Neuronal stem cell (in vitro differentiated cells): ENCODE measurements around the gene ARHGAP9.
A peak's percentile ranks its signal among the peaks of the same experiment; 100 is the strongest.

Experiments
- DNase-seq: peaks from one replicate; pipeline ENCODE4 v3.0.0-alpha.2; 2013; ENCODE audit warnings: low spot score
- H2AFZ ChIP-seq: one replicate; pipeline ENCODE4 v1.6.1; 2013; ENCODE audit warnings: mild to moderate bottlenecking, low read length, inconsistent platforms
- H2AK5ac ChIP-seq: 2 replicates; pipeline ENCODE4 v1.6.1; 2013; ENCODE audit warnings: low read depth, mild to moderate bottlenecking, inconsistent platforms, low read length, moderate library complexity, mixed read lengths
- H2BK120ac ChIP-seq: 2 replicates; pipeline ENCODE4 v1.6.1; 2013; ENCODE audit warnings: low read depth, mild to moderate bottlenecking, inconsistent platforms, low read length, moderate library complexity, mixed read lengths
- H2BK12ac ChIP-seq: one replicate; pipeline ENCODE4 v1.6.1; 2013; ENCODE audit warnings: low read length, inconsistent platforms
- H2BK15ac ChIP-seq: 2 replicates; pipeline ENCODE4 v1.6.1; 2013; ENCODE audit warnings: mild to moderate bottlenecking, low read length, inconsistent platforms, mixed read lengths
- H2BK5ac ChIP-seq: one replicate; pipeline ENCODE4 v1.6.1; 2013; ENCODE audit warnings: inconsistent platforms, mild to moderate bottlenecking, low read length, moderate library complexity
- H3K14ac ChIP-seq: one replicate; pipeline ENCODE4 v1.6.1; 2013; ENCODE audit warnings: low read length, inconsistent platforms
- H3K18ac ChIP-seq: 2 replicates; pipeline ENCODE4 v1.6.1; 2013; ENCODE audit warnings: low read length, inconsistent platforms
- H3K23ac ChIP-seq: 2 replicates; pipeline ENCODE4 v1.6.1; 2013; ENCODE audit warnings: low read depth, mild to moderate bottlenecking, mixed read lengths, low read length, inconsistent platforms; ENCODE audit not compliant: poor library complexity
- H3K27ac ChIP-seq: replicated peaks from 3 replicates; pipeline ENCODE4 v1.5.1; 2013; ENCODE audit warnings: low read length, inconsistent platforms
- H3K27me3 ChIP-seq, 3 experiments: 2 replicates each; pipeline ENCODE4 v1.6.1; 2013; ENCODE audit warnings: low read length in 3 of 3, mild to moderate bottlenecking in 2 of 3, inconsistent platforms in 1 of 3, low read depth in 1 of 3, mixed read lengths in 1 of 3, moderate library complexity in 1 of 3; ENCODE audit not compliant: control insufficient read depth in 3 of 3, insufficient read depth in 3 of 3
- H3K36me3 ChIP-seq, 2 donors: replicated peaks in 1 of 2; 2 replicates each; pipeline ENCODE4 v1.6.1; 2013; ENCODE audit warnings: low read length in 2 of 2; ENCODE audit not compliant: control insufficient read depth in 2 of 2, insufficient read depth in 2 of 2
- H3K4ac ChIP-seq: 2 replicates; pipeline ENCODE4 v1.6.1; 2013; ENCODE audit warnings: inconsistent platforms, mild to moderate bottlenecking, low read length, moderate library complexity
- H3K4me1 ChIP-seq, 2 donors: 1 replicate in 1 of 2; 2 replicates in 1 of 2; pipeline ENCODE4 v1.6.1; 2013; ENCODE audit warnings: low read length in 2 of 2, low read depth in 1 of 2; ENCODE audit not compliant: control insufficient read depth in 2 of 2, insufficient read depth in 1 of 2
- H3K4me2 ChIP-seq: one replicate; pipeline ENCODE4 v1.6.1; 2013; ENCODE audit warnings: mild to moderate bottlenecking, low read length, inconsistent platforms; ENCODE audit not compliant: insufficient read depth, poor library complexity, severe bottlenecking
- H3K4me3 ChIP-seq, 2 donors: 2 replicates each; pipeline ENCODE4 v1.5.1; 2013; ENCODE audit warnings: low read length in 2 of 2, mild to moderate bottlenecking in 2 of 2, inconsistent platforms in 1 of 2, moderate library complexity in 1 of 2
- H3K79me1 ChIP-seq: one replicate; pipeline ENCODE4 v1.6.1; 2013; ENCODE audit warnings: low read depth, mild to moderate bottlenecking, inconsistent platforms, low read length, moderate library complexity
- H3K9ac ChIP-seq: one replicate; pipeline ENCODE4 v1.6.1; 2013; ENCODE audit warnings: mild to moderate bottlenecking, low read depth, low read length, inconsistent platforms; ENCODE audit not compliant: poor library complexity
- H3K9me3 ChIP-seq, 2 donors: replicated peaks in 1 of 2; 2 replicates each; pipeline versions ENCODE3 to v1.6.1; 2013; ENCODE audit warnings: low read length in 2 of 2, mild to moderate bottlenecking in 2 of 2, inconsistent platforms in 1 of 2, low read depth in 1 of 2, mixed read lengths in 1 of 2, moderate library complexity in 1 of 2; ENCODE audit not compliant: control insufficient read depth in 2 of 2, insufficient read depth in 1 of 2
- H4K8ac ChIP-seq: one replicate; pipeline ENCODE4 v1.6.1; 2013; ENCODE audit warnings: low read depth, mild to moderate bottlenecking, inconsistent platforms, low read length, moderate library complexity
- H4K91ac ChIP-seq: one replicate; pipeline ENCODE4 v1.6.1; 2013; ENCODE audit warnings: low read length, low read depth, mild to moderate bottlenecking, inconsistent platforms; ENCODE audit not compliant: poor library complexity
- WGBS, 2 donors: extraction: QIAGEN DNeasy Blood & Tissue Kit; methylation state at CpG; one replicate each; pipeline ENCODE4 v1.1.7; 2013; ENCODE audit warnings: missing lambda C conversion rate in 2 of 2, mixed read lengths in 1 of 2; ENCODE audit not compliant: insufficient read length in 2 of 2, insufficient replicate concordance in 1 of 2; ENCODE audit errors: extremely low coverage in 2 of 2; 5-methylcytosine and 5-hydroxymethylcytosine counted together

Gene ARHGAP9

DNA sequence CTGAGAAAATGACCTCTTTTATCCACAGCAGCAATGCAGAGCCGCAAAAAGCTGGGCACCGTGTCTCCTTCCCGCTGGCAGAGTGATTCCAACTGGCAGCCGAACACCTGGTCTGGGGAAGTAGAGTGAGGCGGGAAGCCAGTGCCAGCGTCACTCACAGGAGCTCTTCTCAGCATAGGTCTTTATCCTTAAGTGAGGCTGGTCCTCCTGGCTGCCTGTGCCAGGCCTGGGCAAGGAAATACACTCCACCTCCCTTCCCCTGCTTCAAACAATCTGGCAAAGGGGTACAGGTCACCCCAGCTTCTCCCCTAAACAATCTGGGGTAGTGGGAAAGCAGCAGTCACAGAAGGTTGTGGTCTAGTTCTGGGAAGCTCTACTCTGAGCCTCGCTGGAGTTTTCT, 4.8 kb downstream of the ARHGAP9 start:
- no peak for DNase-seq
- Histone ChIP-seq H3K27me3 (peaks cover 22 to 70% (median 69%) of the 10 kb centered on the region in 3 experiments), H3K9ac (no peak overlapping the region)

DNA sequence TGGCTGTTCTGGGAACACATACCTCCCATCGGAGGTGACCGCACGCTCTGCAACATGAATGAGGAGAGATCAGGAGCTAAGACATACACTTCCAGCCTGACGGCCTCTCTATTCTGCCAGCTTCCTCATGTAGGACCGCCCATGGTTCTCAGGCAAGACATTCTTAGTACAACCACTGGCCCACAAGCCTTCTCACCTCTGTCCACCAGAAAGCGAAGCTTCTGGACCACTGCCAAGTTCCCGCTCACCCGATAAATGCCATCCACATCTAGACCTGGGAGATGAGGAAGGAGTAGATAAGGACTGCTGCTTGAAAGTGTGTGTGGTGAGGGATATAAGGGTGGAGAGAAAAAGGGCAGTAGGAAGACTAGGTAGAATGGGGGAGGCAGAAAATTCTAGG, 5.2 kb downstream of the ARHGAP9 start:
- H3K4me1 ChIP-seq = peaks cover 5 to 21% of the 10 kb centered on the region in 2 donors
- no peak overlapping the region for H2BK5ac ChIP-seq
- no peak overlapping the region for H3K9ac ChIP-seq
- WGBS, 2 donors = no CpG with 5 or more reads among the region's 8 CpGs
- no peak overlapping the region for H3K23ac ChIP-seq
- no peak overlapping the region for H3K27ac ChIP-seq
- H3K36me3 ChIP-seq = no peaks in the 10 kb centered on the region
- peaks cover 22 to 69% (median 66%) of the 10 kb centered on the region in 3 experiments for H3K27me3 ChIP-seq
- no peak overlapping the region for H4K91ac ChIP-seq
- no peak overlapping the region for H4K8ac ChIP-seq
- H2BK12ac ChIP-seq = no peak overlapping the region
- H2AK5ac ChIP-seq = no peak overlapping the region
- H3K9me3 ChIP-seq = peaks cover 4% of the 10 kb centered on the region in 2 donors
- H3K18ac ChIP-seq = no peak overlapping the region
- no peaks in the 10 kb centered on the region for H3K79me1 ChIP-seq
- no peak overlapping the region for H3K4me3 ChIP-seq
- no peak overlapping the region for H3K4me2 ChIP-seq
- H2BK120ac ChIP-seq = no peak overlapping the region
- no peak overlapping the region for H2AFZ ChIP-seq
- H3K4ac ChIP-seq = no peak overlapping the region
- no peak for DNase-seq
- no peak overlapping the region for H2BK15ac ChIP-seq
- H3K14ac ChIP-seq = no peak overlapping the region

More for the DNA sequence above, 4.8 kb downstream of the ARHGAP9 start:
- peak overlapping the region; percentile 81 for H3K4me2 ChIP-seq
- no peak overlapping the region for H2BK12ac ChIP-seq
- H3K27ac ChIP-seq = no peak overlapping the region
- H3K4ac ChIP-seq = no peak overlapping the region
- H3K14ac ChIP-seq = no peak overlapping the region
- H2AK5ac ChIP-seq = no peak overlapping the region
- no peak overlapping the region for H3K4me3 ChIP-seq
- no peak overlapping the region for H3K18ac ChIP-seq
- no peak overlapping the region for H4K8ac ChIP-seq
- no peak overlapping the region for H2BK120ac ChIP-seq
- H2AFZ ChIP-seq = peak overlapping the region; percentile 98
- no peak overlapping the region for H2BK5ac ChIP-seq
- H3K36me3 ChIP-seq = no peaks in the 10 kb centered on the region
- no CpG with 5 or more reads among the region's 7 CpGs for WGBS, 2 donors
- no peak overlapping the region for H2BK15ac ChIP-seq
- H3K4me1 ChIP-seq = peaks cover 5 to 21% of the 10 kb centered on the region in 2 donors
- no peak overlapping the region for H3K23ac ChIP-seq
- H4K91ac ChIP-seq = no peak overlapping the region
- peaks cover 4% of the 10 kb centered on the region in 2 donors for H3K9me3 ChIP-seq
- H3K79me1 ChIP-seq = no peaks in the 10 kb centered on the region

DNA sequence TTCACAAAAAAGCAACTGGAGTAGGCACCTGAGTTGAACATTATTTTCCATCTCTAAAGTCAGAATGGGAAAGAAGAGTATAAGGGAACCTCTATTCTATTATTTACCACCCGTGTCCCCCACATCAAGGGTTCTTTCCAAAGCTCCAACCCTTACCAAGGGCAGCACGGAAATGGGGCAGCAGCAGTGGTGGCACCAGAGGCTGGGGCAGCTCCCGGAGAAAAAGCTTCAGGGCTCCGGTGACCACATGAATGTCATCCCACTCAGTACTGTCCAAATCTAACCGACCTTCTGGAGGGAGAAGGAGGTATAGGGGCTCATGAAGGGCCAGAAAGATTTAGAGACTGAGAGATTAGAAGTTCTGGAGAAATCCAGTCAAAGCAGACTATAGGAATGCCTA, 5.8 kb downstream of the ARHGAP9 start:
- Histone ChIP-seq H3K36me3 (no peaks in the 10 kb centered on the region), H3K27ac (no peak overlapping the region), H2BK15ac (no peak overlapping the region), H4K91ac (no peak overlapping the region), H4K8ac (no peak overlapping the region), H2BK120ac (no peak overlapping the region), H3K9me3 (peaks cover 4% of the 10 kb centered on the region in 2 donors), H3K27me3 (peaks cover 22 to 63% (median 60%) of the 10 kb centered on the region in 3 experiments), H3K14ac (no peak overlapping the region), H3K4ac (no peak overlapping the region), H3K4me2 (no peak overlapping the region), H2AFZ (no peak overlapping the region), H2BK12ac (no peak overlapping the region), H3K23ac (no peak overlapping the region), H2AK5ac (no peak overlapping the region), H2BK5ac (no peak overlapping the region), H3K79me1 (no peaks in the 10 kb centered on the region), H3K9ac (no peak overlapping the region), H3K18ac (no peak overlapping the region), H3K4me1 (peaks cover 5 to 21% of the 10 kb centered on the region in 2 donors), H3K4me3 (no peak overlapping the region)
- no CpG with 5 or more reads among the region's 5 CpGs for WGBS, 2 donors
- DNase-seq = no peak

DNA sequence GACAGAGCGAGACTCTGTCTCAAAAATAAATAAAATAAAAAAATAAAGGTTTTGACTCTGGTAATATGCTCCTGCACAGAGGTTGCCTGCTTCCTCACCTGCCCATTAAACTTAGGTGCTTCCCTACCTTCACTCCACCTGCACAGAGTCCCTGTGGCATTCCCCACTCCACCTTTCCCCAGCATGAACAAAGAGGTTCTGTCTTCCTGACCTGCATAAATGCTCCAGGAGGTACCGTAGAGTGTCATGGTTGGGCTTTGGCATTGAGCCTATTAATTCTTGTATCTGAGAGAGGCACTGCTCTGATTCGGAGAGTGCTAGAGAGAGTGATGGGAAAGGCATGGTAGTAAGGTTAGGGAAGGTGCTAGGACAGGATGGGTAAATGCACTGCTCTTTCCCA, 6.3 kb downstream of the ARHGAP9 start:
- Histone ChIP-seq H3K9ac (no peak overlapping the region), H3K4ac (no peak overlapping the region), H3K9me3 (peaks cover 4% of the 10 kb centered on the region in 2 donors), H3K4me1 (peaks cover 5 to 21% of the 10 kb centered on the region in 2 donors), H2AK5ac (no peak overlapping the region), H2BK12ac (peak overlapping the region; percentile 31), H3K14ac (no peak overlapping the region), H3K27me3 (peaks cover 22 to 58% (median 55%) of the 10 kb centered on the region in 3 experiments), H3K18ac (no peak overlapping the region), H4K91ac (no peak overlapping the region), H2BK120ac (no peak overlapping the region), H3K27ac (no peak overlapping the region), H3K4me2 (no peak overlapping the region), H3K23ac (no peak overlapping the region), H3K36me3 (no peaks in the 10 kb centered on the region), H3K4me3 (no peak overlapping the region), H3K79me1 (no peaks in the 10 kb centered on the region), H2AFZ (no peak overlapping the region), H2BK15ac (no peak overlapping the region), H2BK5ac (no peak overlapping the region), H4K8ac (no peak overlapping the region)
- no peak for DNase-seq
- WGBS, 2 donors = no CpG with 5 or more reads among the region's 3 CpGs
